Right hindlimb (tissue), 1 donor: ENCODE data around the gene KIAA0232.
A peak's percentile ranks its signal among the peaks of the same experiment; 100 is the strongest.

ENCODE experiments used
- DNase-seq: peaks from one replicate; pipeline ENCODE4 v3.0.0-alpha.2; 2018

KIAA0232 gene

GRCh38 chr4:6782147-6782845 lies at the start of gene KIAA0232:
Gene KIAA0232, plus strand, starts transcription at chr4:6782727. Its CDS starts 41,727 bp downstream, at chr4:6824454.
- DNase-seq: peak; percentile 93

GRCh38 chr4:6733358-6734164 lies 49.0 kb upstream of the KIAA0232 start:
- DNase-seq: no peak

- no peak for DNase-seq
These were observed 48.3 kb upstream of the KIAA0232 start for GRCh38 chr4:6734165-6734786.

- no peak for DNase-seq
These were observed 42.6 kb upstream of the KIAA0232 start for GRCh38 chr4:6739920-6740319.

GRCh38 chr4:6740347-6740746 lies 42.2 kb upstream of the KIAA0232 start:
- DNase-seq: no peak

- no peak for DNase-seq
These were observed 40.0 kb upstream of the KIAA0232 start for GRCh38 chr4:6742507-6742906.

GRCh38 chr4:6742989-6743388 lies 39.5 kb upstream of the KIAA0232 start:
- DNase-seq: no peak

- DNase-seq: peak; percentile 48
These were observed 35.7 kb upstream of the KIAA0232 start for GRCh38 chr4:6746721-6747293.

- peak; percentile 54 for DNase-seq
These were observed 35.1 kb upstream of the KIAA0232 start for GRCh38 chr4:6747294-6748051.

- no peak for DNase-seq
These were observed 34.2 kb upstream of the KIAA0232 start for GRCh38 chr4:6748286-6748685.

- peak; percentile 70 for DNase-seq
These were observed 33.0 kb upstream of the KIAA0232 start for GRCh38 chr4:6749340-6750171.

- DNase-seq: no peak
These were observed 32.0 kb upstream of the KIAA0232 start for GRCh38 chr4:6750286-6751221.

- no peak for DNase-seq
These were observed 30.7 kb upstream of the KIAA0232 start for GRCh38 chr4:6751611-6752485.

- DNase-seq: no peak
These were observed 30.1 kb upstream of the KIAA0232 start for GRCh38 chr4:6752486-6752829.

- DNase-seq: no peak
These were observed 29.4 kb upstream of the KIAA0232 start for GRCh38 chr4:6753103-6753560.

- no peak for DNase-seq
These were observed 28.6 kb upstream of the KIAA0232 start for GRCh38 chr4:6753891-6754290.

GRCh38 chr4:6754481-6755087 lies 27.9 kb upstream of the KIAA0232 start:
- no peak for DNase-seq

- DNase-seq: no peak
These were observed 27.3 kb upstream of the KIAA0232 start for GRCh38 chr4:6755088-6755753.
